CD4-positive, alpha-beta T cell (primary cell): ENCODE data around the gene ANXA3. TPM values are rescaled to one million over a fixed set of nuclear protein-coding genes. Genes with fewer than 3 reads are reported as not detected.

Experiments used
- ATAC-seq: fragments of 200-7000 bp; cut with Tn5 transposase; one replicate; pipeline ENCODE4 v1.10.0; 2022; ENCODE audit warnings: mild to moderate bottlenecking; ENCODE audit not compliant: poor library complexity
- CTCF ChIA-PET: fragments of 350-600 bp; sonication (Branson Sonifier 250); formaldehyde crosslinking; loops from one replicate; lab custom pipeline; 2021; ENCODE audit warnings: antibody characterized with exemption, inconsistent platforms; lab: Charles Lee
- POLR2A ChIA-PET: fragments of 350-600 bp; sonication (Branson Sonifier 250); formaldehyde crosslinking; loops from one replicate; lab custom pipeline; 2021; ENCODE audit warnings: antibody characterized with exemption, inconsistent platforms; lab: Charles Lee
- DNase-seq, 14 experiments: peaks; one replicate each; pipeline ENCODE4 v3.0.0-alpha.2; 2013 to 2020; ENCODE audit warnings: mixed read lengths in 2 of 14
- H3K27ac ChIP-seq, 2 donors: one replicate each; pipeline versions ENCODE4 v1.5.1 to v1.7.0; 2013; ENCODE audit warnings: low read length in 2 of 2, low read depth in 1 of 2, mild to moderate bottlenecking in 1 of 2
- H3K27me3 ChIP-seq, 2 experiments: 1 replicate in 1 of 2; 2 replicates in 1 of 2; pipeline versions ENCODE4 v1.6.1 to v1.7.0; 2013; ENCODE audit warnings: low read length in 2 of 2, control low read depth in 1 of 2, mild to moderate bottlenecking in 1 of 2, moderate library complexity in 1 of 2; ENCODE audit not compliant: insufficient read depth in 2 of 2, control insufficient read depth in 1 of 2
- H3K36me3 ChIP-seq: one replicate; pipeline ENCODE4 v1.6.1; 2013; ENCODE audit warnings: low read length, control low read depth; ENCODE audit not compliant: insufficient read depth
- H3K4me1 ChIP-seq: one replicate; pipeline ENCODE4 v1.6.1; 2013; ENCODE audit warnings: low read length, control low read depth; ENCODE audit not compliant: insufficient read depth
- H3K4me3 ChIP-seq: one replicate; pipeline ENCODE4 v1.5.1; 2013; ENCODE audit warnings: mild to moderate bottlenecking, low read length, moderate library complexity
- H3K9me3 ChIP-seq, 2 experiments: 1 replicate in 1 of 2; 2 replicates in 1 of 2; pipeline versions ENCODE4 v1.6.1 to v1.7.0; 2013; ENCODE audit warnings: low read length in 2 of 2, mild to moderate bottlenecking in 2 of 2, control low read depth in 1 of 2, moderate library complexity in 1 of 2; ENCODE audit not compliant: control insufficient read depth in 1 of 2, insufficient read depth in 1 of 2
- H3K27ac Mint-ChIP-seq: one replicate; pipeline ENCODE4 v1.8.0; 2020; ENCODE audit warnings: mixed read lengths
- H3K27me3 Mint-ChIP-seq: one replicate; pipeline ENCODE4 v1.8.0; 2021; ENCODE audit warnings: mixed read lengths
- H3K36me3 Mint-ChIP-seq: one replicate; pipeline ENCODE4 v1.8.0; 2021; ENCODE audit warnings: low read depth, mixed read lengths
- H3K4me1 Mint-ChIP-seq: one replicate; pipeline ENCODE4 v1.8.0; 2021; ENCODE audit warnings: low read depth, mixed read lengths
- H3K4me3 Mint-ChIP-seq: one replicate; pipeline ENCODE4 v1.8.0; 2020; ENCODE audit warnings: mild to moderate bottlenecking, mixed read lengths
- H3K9me3 Mint-ChIP-seq: one replicate; pipeline ENCODE4 v1.8.0; 2020; ENCODE audit warnings: mixed read lengths
- intact Hi-C, 2 experiments: fragments of 100-400 bp; cut with DNase I in 1 of 2; cut with micrococcal nuclease in 1 of 2; formaldehyde crosslinking; loops; one replicate each; pipeline versions ENCODE4 v1.15.1 to v1.9.0; 2023 to 2025; cut with DNase I, micrococcal nuclease
- total RNA-seq, 174 experiments: library from RNA in 2 of 174; stranded (reverse) in 2 of 174; gene quantifications; one replicate each; pipeline ENCODE4 v1.2.3 and lab custom pipeline; 2021 to 2026
- TF ChIP-seq, protein P1 (sequence below): fragments of 200-600 bp; IDR thresholded peaks from one replicate; pipeline ENCODE4 v1.8.0; 2022; ENCODE audit warnings: antibody characterized with exemption, mild to moderate bottlenecking

ANXA3 gene
- total RNA-seq, 2 experiments from 2014 or later: not detected

DNA sequence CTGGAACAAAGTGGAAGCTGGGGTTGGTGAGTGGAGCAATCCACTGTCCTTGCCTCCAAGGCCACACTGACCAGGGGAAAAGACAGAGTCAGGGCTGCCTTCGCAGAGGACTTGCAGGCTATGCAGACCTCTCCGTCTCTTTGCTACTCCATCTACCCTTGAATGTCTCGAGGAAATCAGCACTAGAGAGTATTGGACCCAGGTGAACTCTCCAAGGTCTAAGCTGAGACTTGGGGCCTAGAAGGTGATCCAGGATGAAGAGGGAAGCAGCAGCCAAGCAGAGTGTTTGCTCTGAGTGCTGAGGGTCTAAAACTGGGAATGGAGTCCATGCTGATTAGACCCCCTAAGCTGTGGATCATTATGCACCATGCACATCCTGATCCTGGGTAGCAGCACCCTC lies 54.5 kb downstream of the ANXA3 start:
- TF ChIP-seq, protein P1, sequence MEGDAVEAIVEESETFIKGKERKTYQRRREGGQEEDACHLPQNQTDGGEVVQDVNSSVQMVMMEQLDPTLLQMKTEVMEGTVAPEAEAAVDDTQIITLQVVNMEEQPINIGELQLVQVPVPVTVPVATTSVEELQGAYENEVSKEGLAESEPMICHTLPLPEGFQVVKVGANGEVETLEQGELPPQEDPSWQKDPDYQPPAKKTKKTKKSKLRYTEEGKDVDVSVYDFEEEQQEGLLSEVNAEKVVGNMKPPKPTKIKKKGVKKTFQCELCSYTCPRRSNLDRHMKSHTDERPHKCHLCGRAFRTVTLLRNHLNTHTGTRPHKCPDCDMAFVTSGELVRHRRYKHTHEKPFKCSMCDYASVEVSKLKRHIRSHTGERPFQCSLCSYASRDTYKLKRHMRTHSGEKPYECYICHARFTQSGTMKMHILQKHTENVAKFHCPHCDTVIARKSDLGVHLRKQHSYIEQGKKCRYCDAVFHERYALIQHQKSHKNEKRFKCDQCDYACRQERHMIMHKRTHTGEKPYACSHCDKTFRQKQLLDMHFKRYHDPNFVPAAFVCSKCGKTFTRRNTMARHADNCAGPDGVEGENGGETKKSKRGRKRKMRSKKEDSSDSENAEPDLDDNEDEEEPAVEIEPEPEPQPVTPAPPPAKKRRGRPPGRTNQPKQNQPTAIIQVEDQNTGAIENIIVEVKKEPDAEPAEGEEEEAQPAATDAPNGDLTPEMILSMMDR: no peak
- Mint-ChIP-seq H3K36me3 (no peaks in the 10 kb centered on the region), H3K27ac (no peak overlapping the region), H3K27me3 (no peaks in the 10 kb centered on the region), H3K4me1 (peaks cover 26% of the 10 kb centered on the region), H3K9me3 (no peaks in the 10 kb centered on the region), H3K4me3 (no peak overlapping the region)
- ATAC-seq (no peak), DNase-seq (no peak)
- H3K27me3 ChIP-seq: no peaks in the 10 kb centered on the region
- peaks cover 4% of the 10 kb centered on the region for H3K4me1 ChIP-seq
- H3K27ac ChIP-seq: no peak overlapping the region
- no peak overlapping the region for H3K4me3 ChIP-seq
- no peaks in the 10 kb centered on the region for H3K36me3 ChIP-seq
- ChIA-PET POLR2A (interaction anchor here (1.0 kb wide), 1 partner anchor 15 kb away, joined by 3 read pairs; no protein-coding TSS in a partner anchor), CTCF (no interaction called here)
- intact Hi-C loops: no loop called here
- H3K9me3 ChIP-seq: no peaks in the 10 kb centered on the region

DNA sequence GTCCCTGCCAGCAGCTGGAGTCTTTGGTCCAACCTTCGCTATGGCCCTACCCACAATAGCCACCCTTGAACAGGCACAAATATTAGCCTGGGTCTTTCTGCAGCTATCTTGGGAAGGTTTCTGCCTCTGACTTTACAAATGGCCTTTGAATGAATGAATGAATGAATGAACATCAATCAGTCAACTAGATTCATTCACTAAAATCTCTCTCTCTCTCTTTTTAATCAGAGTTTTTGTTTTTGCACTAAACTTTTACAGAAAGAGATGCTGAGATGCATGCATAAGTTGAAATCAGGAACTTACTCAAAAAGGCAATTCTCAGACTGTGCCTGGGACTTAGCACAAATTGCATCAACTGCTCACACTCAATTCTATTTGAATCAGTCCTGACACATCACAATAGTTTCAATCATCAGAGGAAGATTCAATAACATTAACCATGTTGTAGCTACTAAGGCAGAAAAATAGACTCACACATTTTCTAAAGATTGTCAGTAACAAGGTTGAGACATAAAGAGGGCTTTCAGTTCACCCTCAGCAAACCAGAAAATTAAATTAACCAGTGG lies 55.0 kb downstream of the ANXA3 start:
- ChIA-PET POLR2A (interaction anchor here (1.0 kb wide), 1 partner anchor 14 kb away, joined by 3 read pairs; no protein-coding TSS in a partner anchor), CTCF (no interaction called here)
- H3K27ac Mint-ChIP-seq: no peak overlapping the region
- no peaks in the 10 kb centered on the region for H3K27me3 ChIP-seq
- ATAC-seq: no peak
- H3K9me3 ChIP-seq: no peaks in the 10 kb centered on the region
- no peaks in the 10 kb centered on the region for H3K36me3 ChIP-seq
- H3K4me3 Mint-ChIP-seq: no peak overlapping the region
- intact Hi-C loops: no loop called here
- H3K4me1 ChIP-seq: peaks cover 4% of the 10 kb centered on the region
- no peak for DNase-seq
- H3K4me1 Mint-ChIP-seq: peaks cover 32% of the 10 kb centered on the region
- H3K36me3 Mint-ChIP-seq: no peaks in the 10 kb centered on the region
- H3K27ac ChIP-seq: no peak overlapping the region
- no peaks in the 10 kb centered on the region for H3K9me3 Mint-ChIP-seq
- no peak overlapping the region for H3K4me3 ChIP-seq
- TF ChIP-seq, protein P1: no peak
- no peaks in the 10 kb centered on the region for H3K27me3 Mint-ChIP-seq

DNA sequence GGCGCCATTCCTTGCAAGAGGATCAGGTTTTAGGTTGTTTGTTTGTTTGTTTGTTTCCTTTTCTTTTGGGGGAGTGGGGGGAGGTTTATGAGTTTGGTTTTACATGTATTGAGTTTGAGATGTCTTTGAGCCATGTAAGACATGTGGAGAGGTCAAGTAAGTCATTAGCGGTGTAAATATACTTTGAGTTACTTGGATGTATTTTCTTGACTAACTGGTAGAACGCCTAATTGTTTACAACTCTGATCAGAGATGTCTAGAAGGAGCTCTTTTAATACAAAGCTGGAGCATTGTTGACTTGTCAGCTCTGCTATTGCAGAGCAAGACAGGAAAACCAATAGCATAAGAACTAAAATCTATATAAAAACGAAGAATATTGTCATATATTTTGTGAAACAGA lies 57.1 kb downstream of the ANXA3 start:
- POLR2A ChIA-PET: no interaction called here
- intact Hi-C loops: no loop called here

More for the DNA sequence above, 57.1 kb downstream of the ANXA3 start:
- TF ChIP-seq, protein P1: no peak
- no peak overlapping the region for H3K4me3 Mint-ChIP-seq
- H3K27ac Mint-ChIP-seq: no peak overlapping the region
- peaks cover 53% of the 10 kb centered on the region for H3K4me1 Mint-ChIP-seq
- H3K27me3 Mint-ChIP-seq: no peaks in the 10 kb centered on the region
- CTCF ChIA-PET: no interaction called here
- Histone ChIP-seq H3K27ac (no peak overlapping the region), H3K36me3 (no peaks in the 10 kb centered on the region), H3K4me3 (no peak overlapping the region), H3K4me1 (peaks cover 4% of the 10 kb centered on the region), H3K27me3 (no peaks in the 10 kb centered on the region), H3K9me3 (no peaks in the 10 kb centered on the region)
- ATAC-seq (no peak), DNase-seq (no peak)
- H3K36me3 Mint-ChIP-seq: no peaks in the 10 kb centered on the region
- no peaks in the 10 kb centered on the region for H3K9me3 Mint-ChIP-seq
